Esophagus muscularis mucosa (tissue), 4 donors: ENCODE results near the gene DERA. TPM values are rescaled to one million over a fixed set of nuclear protein-coding genes. Genes with fewer than 3 reads are reported as not detected.
"Not testable (repeated sequence)": the region's sequence is repeated elsewhere in the genome, so short reads cannot be mapped to it uniquely, and the experiment has no call there.

Experiments used
- DNase-seq: peaks from one replicate; pipeline ENCODE4 v3.0.0-alpha.2; 2017; ENCODE audit errors: extremely low spot score
- H3K27ac ChIP-seq, 4 donors: fragments of 200-600 bp; sonication (generic); replicated peaks in 1 of 4; 1 replicate in 3 of 4; 2 replicates in 1 of 4; pipeline ENCODE4 v1.5.1; 2016 to 2019; ENCODE audit warnings: mild to moderate bottlenecking in 1 of 4
- H3K27me3 ChIP-seq, 4 donors: fragments of 200-600 bp; sonication (generic); one replicate each; pipeline versions ENCODE4 v1.5.1 to v1.6.0; 2016 to 2019
- H3K36me3 ChIP-seq, 4 donors: fragments of 200-600 bp; sonication (generic); one replicate each; pipeline ENCODE4 v1.5.1; 2016 to 2019
- H3K4me1 ChIP-seq, 4 donors: fragments of 200-600 bp; sonication (generic); one replicate each; pipeline ENCODE4 v1.5.1; 2016 to 2019
- H3K4me3 ChIP-seq, 4 donors: fragments of 200-600 bp; sonication (generic); 1 replicate in 2 of 4; 2 replicates in 2 of 4; pipeline ENCODE4 v1.5.1; 2016 to 2019; ENCODE audit warnings: mild to moderate bottlenecking in 4 of 4, moderate library complexity in 1 of 4
- H3K9me3 ChIP-seq, 4 donors: fragments of 200-600 bp; sonication (generic); 1 replicate in 3 of 4; 2 replicates in 1 of 4; pipeline ENCODE4 v1.5.1; 2016 to 2019
- EP300 ChIP-seq: sonication (generic); formaldehyde crosslinking; IDR thresholded peaks from one replicate; pipeline ENCODE4 v1.6.1; 2017; ENCODE audit warnings: antibody characterized with exemption
- POLR2A ChIP-seq: fragments of 450-650 bp; IDR thresholded peaks from one replicate; pipeline ENCODE4 v1.6.1; 2017; ENCODE audit warnings: antibody characterized with exemption, moderate library complexity, mild to moderate bottlenecking, low read depth
- POLR2AphosphoS5 ChIP-seq, 2 donors: sonication (generic); formaldehyde crosslinking; IDR thresholded peaks; one replicate each; pipeline ENCODE4 v1.6.1; 2017; ENCODE audit warnings: antibody characterized with exemption in 2 of 2
- WGBS: methylation state at CpG from one replicate; pipeline ENCODE4 v1.1.5; 2018; 5-methylcytosine and 5-hydroxymethylcytosine counted together
- intact Hi-C: fragments of 100-400 bp; cut with DNase I; formaldehyde crosslinking; loops from one replicate; pipeline ENCODE4 v1.15.1; 2023
- total RNA-seq, 4 donors: library from RNA; depleted of rRNA; stranded (reverse); fragments of >200 nt; gene quantifications; one replicate each; pipeline versions ENCODE4 v1.1.0 to v1.2.1, GENCODE V29; 2016
- TF ChIP-seq, protein P1 (sequence below), 3 experiments: fragments of 200-600 bp in 2 of 3; fragments of 450-650 bp in 1 of 3; sonication (generic) in 2 of 3; IDR thresholded peaks; one replicate each; pipeline ENCODE4 v1.5.1; 2017 to 2019; ENCODE audit warnings: antibody characterized with exemption in 3 of 3, mild to moderate bottlenecking in 2 of 3, moderate library complexity in 1 of 3

DERA gene
- total RNA-seq, 4 donors from 2014 or later = 30.6 to 47.3 (median 34.3) TPM

DNA sequence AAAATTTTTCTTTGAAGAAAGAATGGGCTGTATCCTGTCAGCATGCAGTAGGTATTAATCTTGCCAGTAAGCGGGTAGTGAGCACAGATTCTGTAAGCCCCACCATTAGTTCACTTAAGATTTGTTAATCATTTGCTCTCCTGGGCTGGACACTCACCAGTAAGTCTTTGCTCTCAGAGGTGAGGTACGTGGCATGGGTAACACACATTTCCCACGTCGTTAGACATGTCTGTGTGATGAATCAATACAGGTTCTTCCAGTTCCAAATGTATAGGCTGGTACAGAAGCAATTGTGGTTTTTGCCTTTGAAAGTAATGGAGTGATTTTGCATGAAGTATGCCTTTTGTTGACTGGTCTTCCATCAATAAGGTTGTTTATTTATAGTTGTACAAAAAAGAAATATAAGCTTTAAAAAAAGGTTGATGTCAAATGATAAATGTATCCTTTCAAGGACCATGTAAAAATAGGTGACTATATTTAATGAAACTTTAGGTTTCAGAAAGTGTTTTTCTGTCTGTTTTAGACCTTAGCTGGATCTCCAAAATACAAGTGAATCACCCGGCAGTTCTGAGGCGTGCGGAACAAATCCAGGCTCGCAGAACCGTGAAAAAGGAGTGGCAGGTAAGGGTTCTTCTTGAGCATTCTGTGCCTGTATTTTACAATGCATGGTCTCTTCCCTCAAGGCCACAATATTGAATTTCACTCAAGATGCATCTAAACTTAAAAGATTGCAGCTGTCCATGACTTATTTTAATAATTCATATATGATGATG, 45.5 kb downstream of the DERA start:
- no peaks in the 10 kb centered on the region for H3K27me3 ChIP-seq
- peaks cover 0 to 29% (median 18%) of the 10 kb centered on the region in 4 donors for H3K36me3 ChIP-seq
- H3K4me3 ChIP-seq = no peak overlapping the region
- 97% methylated on average over 9 of the region's 9 CpGs for WGBS
- no peak overlapping the region for H3K27ac ChIP-seq
- intact Hi-C loops = no loop called here
- no peaks in the 10 kb centered on the region for H3K9me3 ChIP-seq
- TF ChIP-seq EP300 (no peak), POLR2A (no peak), POLR2AphosphoS5 (IDR thresholded peaks at IDR 0.05) (no peak)
- TF ChIP-seq, protein P1, sequence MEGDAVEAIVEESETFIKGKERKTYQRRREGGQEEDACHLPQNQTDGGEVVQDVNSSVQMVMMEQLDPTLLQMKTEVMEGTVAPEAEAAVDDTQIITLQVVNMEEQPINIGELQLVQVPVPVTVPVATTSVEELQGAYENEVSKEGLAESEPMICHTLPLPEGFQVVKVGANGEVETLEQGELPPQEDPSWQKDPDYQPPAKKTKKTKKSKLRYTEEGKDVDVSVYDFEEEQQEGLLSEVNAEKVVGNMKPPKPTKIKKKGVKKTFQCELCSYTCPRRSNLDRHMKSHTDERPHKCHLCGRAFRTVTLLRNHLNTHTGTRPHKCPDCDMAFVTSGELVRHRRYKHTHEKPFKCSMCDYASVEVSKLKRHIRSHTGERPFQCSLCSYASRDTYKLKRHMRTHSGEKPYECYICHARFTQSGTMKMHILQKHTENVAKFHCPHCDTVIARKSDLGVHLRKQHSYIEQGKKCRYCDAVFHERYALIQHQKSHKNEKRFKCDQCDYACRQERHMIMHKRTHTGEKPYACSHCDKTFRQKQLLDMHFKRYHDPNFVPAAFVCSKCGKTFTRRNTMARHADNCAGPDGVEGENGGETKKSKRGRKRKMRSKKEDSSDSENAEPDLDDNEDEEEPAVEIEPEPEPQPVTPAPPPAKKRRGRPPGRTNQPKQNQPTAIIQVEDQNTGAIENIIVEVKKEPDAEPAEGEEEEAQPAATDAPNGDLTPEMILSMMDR (IDR thresholded peaks at IDR 0.05) = no peak
- H3K4me1 ChIP-seq = peaks cover 0 to 5% (median 0%) of the 10 kb centered on the region in 4 donors
- DNase-seq = no peak

DNA sequence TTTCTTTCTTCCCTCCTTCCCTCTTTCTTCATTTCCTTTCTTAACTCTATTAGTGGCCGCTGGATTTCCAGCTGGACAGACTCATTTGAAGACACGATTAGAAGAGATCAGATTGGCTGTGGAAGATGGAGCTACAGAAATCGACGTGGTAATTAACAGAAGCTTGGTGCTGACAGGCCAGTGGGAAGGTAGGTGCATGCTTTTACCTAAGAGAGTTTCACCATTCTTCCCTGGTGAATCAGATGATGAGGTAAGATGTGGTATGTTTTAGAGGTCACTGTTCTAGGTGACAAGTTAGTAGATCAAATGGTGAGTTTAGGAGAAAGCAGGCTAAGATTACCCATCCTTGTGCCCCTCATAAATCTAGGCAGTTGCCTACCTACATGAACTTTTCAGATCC, 51.6 kb downstream of the DERA start:
- no peak for DNase-seq
- WGBS = 94% methylated on average over 4 of the region's 4 CpGs
- H3K4me3 ChIP-seq = no peak overlapping the region
- no peaks in the 10 kb centered on the region for H3K9me3 ChIP-seq
- peaks cover 25 to 78% (median 55%) of the 10 kb centered on the region in 4 donors for H3K36me3 ChIP-seq
- no peak for TF ChIP-seq EP300
- no peak for TF ChIP-seq POLR2A
- TF ChIP-seq, protein P1 (IDR thresholded peaks at IDR 0.05) = no peak
- no peak for TF ChIP-seq POLR2AphosphoS5 (IDR thresholded peaks at IDR 0.05)
- intact Hi-C loops = no loop called here
- H3K27ac ChIP-seq = no peak overlapping the region
- H3K27me3 ChIP-seq = no peaks in the 10 kb centered on the region
- H3K4me1 ChIP-seq = peaks cover 0 to 7% (median 0%) of the 10 kb centered on the region in 4 donors

DNA sequence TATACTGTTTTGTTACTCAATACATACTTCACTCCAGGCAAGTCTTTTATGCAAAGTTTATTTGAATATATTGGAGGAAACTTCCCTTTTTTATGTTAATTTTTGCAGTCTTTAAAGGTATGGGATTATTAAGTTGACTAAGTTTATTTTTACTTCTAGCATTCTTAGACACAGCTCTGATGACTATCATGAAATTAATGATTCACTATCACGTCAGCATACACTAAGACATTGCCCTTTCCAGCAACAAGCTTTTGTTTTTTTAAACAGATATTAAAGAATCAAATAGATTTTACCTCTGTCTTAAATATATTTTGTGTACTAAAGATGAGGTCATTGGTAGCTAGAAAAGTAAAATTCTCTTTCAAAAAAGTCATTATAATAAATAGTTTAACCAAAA, 52.1 kb downstream of the DERA start:
- intact Hi-C loops = no loop called here
- Histone ChIP-seq H3K4me3 (no peak overlapping the region), H3K27me3 (no peaks in the 10 kb centered on the region), H3K9me3 (no peaks in the 10 kb centered on the region), H3K27ac (no peak overlapping the region), H3K36me3 (peaks cover 25 to 75% (median 54%) of the 10 kb centered on the region in 4 donors), H3K4me1 (peaks cover 0 to 7% (median 0%) of the 10 kb centered on the region in 4 donors)
- DNase-seq = no peak
- WGBS = 83% methylated on average over 1 of the region's 1 CpG
- TF ChIP-seq, protein P1 (IDR thresholded peaks at IDR 0.05) = no peak
- no peak for TF ChIP-seq POLR2AphosphoS5 (IDR thresholded peaks at IDR 0.05)
- no peak for TF ChIP-seq POLR2A
- TF ChIP-seq EP300 = no peak

DNA sequence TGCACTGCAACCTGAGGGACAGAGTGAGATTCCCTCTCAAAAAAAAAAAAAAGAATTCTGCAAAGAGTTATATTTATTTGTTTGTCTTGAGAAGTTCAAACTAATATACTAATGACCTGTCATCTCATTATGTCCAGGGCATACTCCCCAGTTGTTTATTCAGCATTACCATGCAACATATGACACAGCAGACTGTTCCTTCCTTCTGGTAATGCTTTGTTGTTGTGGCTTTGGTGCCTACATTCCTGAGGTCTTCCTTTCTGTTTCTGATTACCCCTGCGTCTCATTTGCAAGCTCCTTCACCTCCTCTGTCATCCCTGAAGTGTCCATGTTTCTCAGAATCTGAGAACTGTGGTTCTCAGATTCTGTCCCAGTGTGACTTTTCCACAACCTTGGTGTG, 55.3 kb downstream of the DERA start:
- TF ChIP-seq POLR2AphosphoS5 (IDR thresholded peaks at IDR 0.05) = no peak
- TF ChIP-seq, protein P1 (IDR thresholded peaks at IDR 0.05) = no peak
- no peak for TF ChIP-seq EP300
- no peak for TF ChIP-seq POLR2A
- intact Hi-C loops = no loop called here
- WGBS = 90% methylated on average over 1 of the region's 1 CpG

GRCh38 chr12:15967053-15967452, 55.9 kb downstream of the DERA start:
- DNase-seq, H3K4me3 ChIP-seq, H3K9me3 ChIP-seq, H3K27ac ChIP-seq, H3K4me1 ChIP-seq, H3K27me3 ChIP-seq, intact Hi-C loops: not testable (repeated sequence)
- 100% methylated on average over 3 of the region's 3 CpGs for WGBS
- peaks cover 25 to 74% (median 46%) of the 10 kb centered on the region in 4 donors for H3K36me3 ChIP-seq

More for the DNA sequence above, 55.3 kb downstream of the DERA start:
- H3K4me3 ChIP-seq = no peak overlapping the region
- H3K9me3 ChIP-seq = no peaks in the 10 kb centered on the region
- H3K27ac ChIP-seq = no peak overlapping the region
- H3K27me3 ChIP-seq = no peaks in the 10 kb centered on the region
- H3K36me3 ChIP-seq = peaks cover 25 to 75% (median 46%) of the 10 kb centered on the region in 4 donors
- no peak for DNase-seq
- peaks cover 0 to 3% (median 0%) of the 10 kb centered on the region in 4 donors for H3K4me1 ChIP-seq
